PFSK-1 (cell line): Measurements from ENCODE around the gene NAV2.

ENCODE experiments used
- FOXP2 ChIP-seq: optimal IDR thresholded peaks from 2 replicates; pipeline ENCODE3; 2011; ENCODE audit warnings: borderline replicate concordance, control low read depth, inconsistent platforms; ENCODE audit not compliant: insufficient read depth; ENCODE audit errors: extremely low read length, extremely low read depth
- POLR2AphosphoS5 ChIP-seq: IDR thresholded peaks from 2 replicates; pipeline ENCODE4 v1.6.1; 2012; ENCODE audit warnings: low read depth, mild to moderate bottlenecking, control low read depth, low read length, moderate library complexity
- REST ChIP-seq, 2 experiments: IDR thresholded peaks; 2 replicates each; pipeline versions ENCODE4 v1.6.1 to v1.8.0; 2011 to 2012; ENCODE audit warnings: low read depth in 2 of 2, low read length in 2 of 2, control low read depth in 1 of 2, inconsistent platforms in 1 of 2, mild to moderate bottlenecking in 1 of 2, moderate library complexity in 1 of 2; ENCODE audit not compliant: insufficient read depth in 1 of 2
- SIN3A ChIP-seq: IDR thresholded peaks from 2 replicates; pipeline ENCODE4 v1.6.1; 2012; ENCODE audit warnings: mild to moderate bottlenecking, low read length, moderate library complexity, borderline replicate concordance; ENCODE audit not compliant: insufficient read depth
- TAF1 ChIP-seq: IDR thresholded peaks from 2 replicates; pipeline ENCODE4 v1.6.1; 2012; ENCODE audit warnings: low read length, control low read depth, borderline replicate concordance; ENCODE audit not compliant: insufficient read depth

The NAV2 gene

GRCh38 chr11:19995145-19995544 is 282.5 kb downstream of the NAV2 start:
- TF ChIP-seq SIN3A, result no peak
- no peak for TF ChIP-seq FOXP2
- TF ChIP-seq TAF1, result no peak
- TF ChIP-seq REST (IDR thresholded peaks at IDR 0.05; ENCODE audit: insufficient read depth in 1 of 2, low read depth in 2 of 2, low read length in 2 of 2), result no peak
- no peak for TF ChIP-seq POLR2AphosphoS5

GRCh38 chr11:19996571-19996970 is 283.9 kb downstream of the NAV2 start:
- TF ChIP-seq REST (IDR thresholded peaks at IDR 0.05; ENCODE audit: insufficient read depth in 1 of 2, low read depth in 2 of 2, low read length in 2 of 2) (no peak), POLR2AphosphoS5 (no peak), TAF1 (no peak), FOXP2 (no peak)

- TF ChIP-seq REST (IDR thresholded peaks at IDR 0.05; ENCODE audit: insufficient read depth in 1 of 2, low read depth in 2 of 2, low read length in 2 of 2), result no peak
- no peak for TF ChIP-seq FOXP2
- TF ChIP-seq TAF1, result no peak
- TF ChIP-seq SIN3A, result no peak
- TF ChIP-seq POLR2AphosphoS5, result no peak
Measured at GRCh38 chr11:20000022-20000350, 287.3 kb downstream of the NAV2 start.

GRCh38 chr11:20000351-20001134 is 287.9 kb downstream of the NAV2 start:
- no peak for TF ChIP-seq TAF1
- TF ChIP-seq POLR2AphosphoS5, result no peak
- TF ChIP-seq REST (IDR thresholded peaks at IDR 0.05; ENCODE audit: insufficient read depth in 1 of 2, low read depth in 2 of 2, low read length in 2 of 2), result no peak
- no peak for TF ChIP-seq SIN3A
- TF ChIP-seq FOXP2, result no peak
